GM21786 (cell line): ENCODE measurements around the gene ZNRD2.

Experiments
- ATAC-seq: cut with Tn5 transposase; IDR thresholded peaks from one replicate; pipeline ENCODE4 v1.9.1; 2021; ENCODE audit not compliant: unreplicated experiment

ZNRD2 gene

DNA sequence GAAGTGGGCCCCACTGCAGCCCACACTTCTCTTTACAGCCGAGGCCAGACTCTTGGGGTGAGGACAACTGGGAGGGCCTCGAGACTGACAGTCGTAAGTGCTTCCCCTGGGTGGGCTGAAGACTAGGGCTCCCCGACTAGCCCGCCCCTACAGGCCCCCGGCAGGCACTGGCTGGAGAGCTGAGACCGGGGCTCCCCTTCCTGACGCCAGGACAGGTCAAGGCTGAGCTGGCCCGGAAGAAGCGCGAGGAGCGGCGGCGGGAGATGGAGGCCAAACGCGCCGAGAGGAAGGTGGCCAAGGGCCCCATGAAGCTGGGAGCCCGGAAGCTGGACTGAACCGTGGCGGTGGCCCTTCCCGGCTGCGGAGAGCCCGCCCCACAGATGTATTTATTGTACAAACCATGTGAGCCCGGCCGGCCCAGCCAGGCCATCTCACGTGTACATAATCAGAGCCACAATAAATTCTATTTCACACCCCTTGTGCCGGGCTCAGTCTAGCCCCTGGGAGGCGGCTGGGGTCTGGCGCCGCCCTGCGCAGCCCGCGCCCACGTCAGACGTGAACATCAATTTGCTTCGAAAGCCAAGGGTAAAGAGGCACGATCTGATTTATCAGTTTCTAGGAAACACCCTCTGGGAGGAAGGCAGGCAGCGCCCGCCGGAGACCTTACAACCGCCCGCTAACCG lies 31.9 kb upstream of the ZNRD2 start:
- no peak for ATAC-seq

DNA sequence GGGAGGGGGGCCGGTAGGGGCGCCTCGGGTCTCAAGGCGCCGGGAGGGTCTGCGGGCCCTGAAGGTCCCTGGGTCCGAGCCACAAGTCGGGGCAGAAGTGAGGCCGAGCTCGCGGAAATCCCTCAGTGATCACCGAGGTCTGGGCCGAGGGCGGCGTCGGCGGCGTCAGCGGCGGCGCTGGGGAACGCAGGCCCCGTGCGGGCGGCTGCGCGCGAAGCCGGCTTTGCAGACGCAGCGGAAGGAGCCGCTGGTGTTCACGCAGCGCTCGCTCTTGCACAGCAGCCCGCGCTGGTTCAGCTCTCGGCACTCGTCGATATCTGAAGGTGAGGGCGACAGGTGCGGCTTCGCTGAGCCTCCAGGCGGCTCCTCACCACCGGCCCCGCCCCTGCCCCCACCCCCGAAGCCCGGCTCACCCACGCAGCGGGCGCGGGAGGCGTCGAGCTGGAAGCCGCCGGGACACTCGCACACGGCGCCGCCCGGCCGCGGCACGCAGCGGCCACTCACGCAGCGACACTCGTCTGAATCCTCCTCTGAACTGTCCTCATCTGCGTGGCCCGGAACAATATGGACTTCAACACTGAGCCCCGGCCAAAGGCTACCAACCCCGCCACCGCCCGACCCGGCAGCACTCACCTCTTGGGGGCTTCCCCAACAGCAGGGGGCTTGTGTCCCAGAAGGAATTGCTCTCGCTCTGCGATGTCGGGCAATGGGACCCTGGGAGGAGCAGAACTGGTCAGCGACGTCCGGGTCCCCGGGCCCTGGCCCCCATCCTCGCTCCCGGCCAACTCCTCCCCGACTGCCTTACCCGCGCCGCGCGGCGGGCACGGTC lies 31.1 kb upstream of the ZNRD2 start:
- no peak for ATAC-seq

DNA sequence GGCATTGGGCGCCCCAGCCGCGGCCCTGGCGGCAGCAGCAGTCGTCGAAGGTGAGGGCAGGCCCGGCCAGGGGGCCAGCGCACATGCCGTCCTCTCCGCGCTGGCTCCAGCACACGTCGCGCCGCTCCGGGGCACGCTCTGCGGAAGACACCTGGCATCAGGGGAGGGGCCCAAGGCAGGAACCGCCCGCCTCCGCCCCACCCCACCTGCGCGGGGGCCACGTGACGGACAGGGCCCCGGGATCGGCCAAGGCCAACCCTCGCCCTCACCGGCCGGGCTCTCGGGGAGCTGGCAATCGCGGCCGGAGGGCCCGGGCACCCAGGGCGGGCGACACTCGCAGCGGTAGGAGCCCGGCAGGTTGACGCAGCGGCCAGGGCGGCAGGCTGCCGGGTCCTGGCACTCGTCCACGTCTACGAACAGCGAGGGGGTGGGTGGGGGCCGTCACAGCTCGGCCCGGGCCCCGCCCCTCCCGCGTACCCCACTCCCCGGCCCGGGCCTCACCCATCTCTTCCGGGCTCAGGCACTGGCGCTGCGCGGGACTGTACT lies 30.5 kb upstream of the ZNRD2 start:
- ATAC-seq = peak; percentile 39

DNA sequence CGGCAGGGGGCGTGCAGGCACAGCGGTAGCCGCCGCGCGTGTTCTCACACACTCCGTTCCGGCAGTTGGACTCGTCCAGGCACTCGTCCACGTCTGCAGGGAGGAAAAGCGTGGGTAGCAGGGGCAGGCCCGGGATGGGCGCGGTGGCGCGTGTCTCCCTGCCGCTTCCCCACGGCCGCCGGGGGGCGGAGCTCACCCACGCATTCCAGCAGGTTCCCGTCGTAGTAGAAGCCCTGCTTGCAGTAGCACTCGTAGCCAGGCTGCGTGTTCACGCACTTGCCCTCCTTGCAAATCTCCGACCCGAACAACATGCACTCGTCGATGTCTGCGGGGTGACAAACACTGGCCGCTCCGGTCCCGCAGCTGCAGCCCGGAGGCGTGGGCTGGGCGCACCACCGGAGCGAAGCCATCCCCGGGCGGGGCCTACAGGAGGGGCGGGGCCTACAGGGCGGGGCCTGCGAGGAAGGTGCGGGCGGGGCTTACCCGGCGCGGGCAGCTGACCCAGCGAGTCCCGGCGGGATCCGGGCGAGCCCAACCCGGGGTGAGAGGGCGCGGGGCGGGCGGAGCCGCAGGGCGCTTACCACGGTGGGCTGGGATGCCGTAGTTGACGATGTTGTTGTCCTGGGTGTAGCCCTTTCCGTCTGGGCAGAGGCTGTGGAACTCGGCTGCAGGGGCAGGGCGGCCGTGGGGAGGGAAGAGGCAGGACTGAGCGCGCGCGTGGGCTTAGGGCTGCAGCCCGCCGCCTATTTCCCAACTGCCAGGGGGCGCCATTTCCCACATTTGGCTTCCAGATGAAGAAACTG lies 29.8 kb upstream of the ZNRD2 start:
- peak; percentile 63 for ATAC-seq

DNA sequence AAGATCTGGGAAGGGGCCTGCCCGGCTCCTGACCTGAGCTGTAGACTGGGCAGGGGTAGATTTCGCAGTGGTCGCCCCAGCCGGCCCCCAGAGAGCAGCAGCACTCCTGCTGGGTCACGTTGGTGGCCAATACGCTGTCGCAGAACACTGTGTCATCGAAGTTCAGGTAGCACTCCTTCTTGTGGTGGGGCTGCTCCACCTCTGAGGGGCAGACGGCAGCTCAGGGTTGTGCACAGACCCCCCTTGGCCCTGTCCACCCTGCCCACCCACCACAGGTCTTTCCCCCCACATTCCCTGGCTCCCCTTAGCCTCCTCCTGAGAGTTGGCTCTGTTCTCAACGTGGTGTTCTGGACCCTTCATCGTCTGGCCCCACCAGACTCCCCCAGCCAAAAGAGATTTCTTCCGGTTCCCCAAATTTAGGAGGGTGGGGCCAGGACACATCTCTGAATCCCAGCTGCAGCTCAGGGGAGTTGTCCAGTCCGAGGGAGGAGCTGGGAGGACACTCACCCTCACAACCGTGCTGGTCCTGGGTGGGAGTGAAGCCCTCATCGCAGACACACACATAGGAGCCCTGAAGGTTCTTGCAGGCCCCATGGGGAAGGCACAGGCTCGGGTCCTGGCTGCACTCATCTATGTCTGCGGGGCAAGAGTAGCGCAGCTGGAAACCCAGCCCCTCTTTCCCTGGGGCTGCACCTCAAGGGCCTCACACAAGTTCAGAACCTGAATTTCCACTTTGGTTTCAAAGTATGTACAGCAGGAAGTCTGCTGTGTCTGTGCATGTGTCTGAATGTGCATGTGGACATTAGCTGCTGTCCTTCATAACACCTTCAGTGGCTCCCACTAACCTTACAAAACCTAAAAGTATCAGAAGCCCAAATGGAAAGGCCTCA lies 28.9 kb upstream of the ZNRD2 start:
- no peak for ATAC-seq

DNA sequence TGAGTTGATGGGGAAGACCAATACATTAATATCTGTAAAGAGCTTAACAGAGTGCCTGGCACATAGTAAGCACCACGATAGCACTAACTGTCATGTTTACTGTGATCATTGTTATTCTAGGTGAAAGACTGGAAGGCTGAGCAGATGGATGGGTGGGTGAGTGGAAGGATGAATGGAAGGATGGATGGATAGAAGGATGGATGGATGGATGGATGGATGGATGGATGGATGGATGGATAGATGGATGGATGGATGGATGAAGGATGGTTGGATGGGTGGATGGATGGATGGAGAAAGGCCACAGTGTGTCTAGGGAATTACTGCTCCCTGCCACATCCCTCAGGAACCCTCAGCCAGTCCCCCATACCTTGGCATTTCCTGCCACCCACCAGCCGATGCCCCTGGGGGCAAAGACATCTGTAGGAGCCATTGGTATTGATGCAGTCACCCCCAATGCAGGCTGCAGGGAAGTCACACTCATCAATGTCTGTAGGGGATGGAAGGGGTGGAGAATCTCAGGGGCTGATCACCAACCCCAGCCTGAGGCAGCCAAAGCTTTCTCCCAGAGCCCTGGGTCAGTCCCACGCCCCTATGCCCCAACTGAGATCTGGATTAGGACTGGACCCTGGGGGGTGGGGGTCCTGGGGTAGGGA lies 27.4 kb upstream of the ZNRD2 start:
- ATAC-seq = no peak

DNA sequence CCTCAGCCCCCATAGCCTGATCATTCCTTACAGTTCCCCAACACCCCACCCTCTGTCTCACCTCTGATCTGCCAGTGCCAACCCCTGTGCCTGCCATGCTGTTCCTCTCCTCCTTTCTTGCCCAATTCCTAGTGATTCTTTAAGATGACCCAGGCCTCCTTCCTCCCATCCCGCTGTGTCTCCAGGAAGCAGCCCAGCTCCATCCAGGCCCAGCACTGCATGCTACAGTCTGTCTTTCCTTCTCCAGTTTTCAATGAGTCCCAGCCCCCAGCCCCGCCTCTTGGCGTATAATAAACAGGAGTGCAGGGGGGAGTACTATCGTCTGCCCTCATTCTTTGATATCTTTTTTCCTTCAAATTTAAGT lies 24.4 kb upstream of the ZNRD2 start:
- no peak for ATAC-seq

DNA sequence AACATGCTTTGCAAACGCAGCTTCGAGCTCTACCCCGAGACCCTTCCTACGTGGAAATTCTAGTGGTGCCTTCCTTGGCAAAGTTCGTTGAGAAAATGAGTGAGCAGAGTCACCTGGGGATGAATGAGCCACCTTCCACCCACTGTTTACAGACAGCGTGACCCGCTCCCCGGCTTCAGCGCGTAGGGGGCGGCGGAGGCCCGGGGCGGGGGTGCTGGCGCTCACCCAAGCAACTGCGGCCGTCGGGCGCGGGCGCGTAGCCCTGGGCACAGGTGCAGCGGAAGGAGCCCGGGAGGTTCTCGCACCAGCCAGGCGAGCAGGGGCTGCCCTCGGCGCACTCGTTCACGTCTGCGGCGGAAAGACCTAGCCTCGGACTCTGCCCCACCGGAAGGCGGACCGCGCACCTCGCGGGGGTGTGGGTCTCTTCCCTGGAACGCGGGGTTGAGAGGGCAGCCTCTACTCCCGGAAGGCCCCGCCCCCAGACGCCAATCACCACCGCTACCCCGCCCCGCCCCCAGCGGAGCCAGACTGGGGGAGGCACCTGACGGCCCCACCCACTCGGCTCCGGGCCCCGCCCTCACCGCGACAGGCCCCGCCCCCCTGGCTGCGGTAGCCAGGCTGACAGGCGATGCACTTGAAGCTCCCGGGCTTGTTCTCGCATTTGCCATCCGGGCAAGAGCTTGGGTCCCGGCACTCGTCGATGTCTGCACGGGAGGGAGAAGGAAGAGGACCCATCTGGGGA lies 23.9 kb upstream of the ZNRD2 start:
- peak; percentile 63 for ATAC-seq

DNA sequence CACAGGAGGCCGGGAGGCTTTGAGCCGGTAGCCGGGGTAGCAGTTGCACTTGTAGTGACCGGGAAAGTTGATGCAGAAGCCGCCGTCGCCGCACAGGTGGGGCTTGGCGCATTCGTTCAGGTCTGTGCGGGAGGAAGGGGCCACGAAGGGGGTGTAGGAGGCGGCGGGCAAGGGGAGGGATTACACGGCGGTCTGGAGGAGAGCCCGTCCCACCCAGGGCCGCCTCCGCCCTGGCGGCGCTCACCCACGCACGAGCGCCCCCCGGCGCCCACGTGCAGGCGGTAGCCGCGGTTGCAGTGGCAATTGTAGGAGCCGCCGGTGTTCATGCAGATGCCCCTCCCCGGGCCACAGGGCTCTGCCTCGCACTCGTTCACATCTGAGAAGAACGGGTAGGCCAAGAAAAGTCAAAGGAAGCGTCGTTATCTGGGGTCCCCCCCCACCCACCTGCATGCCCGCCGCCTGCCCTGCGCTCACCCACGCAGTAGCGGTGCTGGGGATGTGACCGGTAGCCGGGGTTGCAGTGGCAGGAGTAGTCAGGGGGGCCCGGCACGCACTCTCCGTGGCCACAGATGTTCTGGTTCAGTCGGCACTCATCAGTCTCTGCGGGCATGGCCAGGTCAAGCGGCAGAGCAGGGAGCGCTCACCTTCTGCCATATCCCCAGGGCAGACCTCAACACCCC lies 22.7 kb upstream of the ZNRD2 start:
- ATAC-seq = no peak

DNA sequence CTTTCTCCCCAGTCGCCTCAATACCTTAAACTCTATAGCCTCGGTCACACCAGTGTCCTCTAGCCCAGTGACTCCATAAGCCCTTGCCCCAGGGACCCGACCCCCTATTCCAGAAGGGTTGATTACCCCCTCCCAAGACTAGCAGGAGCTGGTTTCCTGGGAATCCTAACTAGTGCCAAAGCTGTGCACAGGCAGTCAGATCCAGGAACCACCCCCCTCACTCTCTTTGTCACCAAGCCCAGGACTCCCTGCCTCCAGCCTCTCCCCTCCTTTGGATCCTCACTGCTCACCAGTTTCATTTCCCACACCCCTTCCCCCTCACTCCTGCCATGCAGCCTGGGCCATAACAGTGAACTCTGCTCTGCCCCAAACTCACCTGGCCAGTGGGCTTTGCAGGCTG lies 21.9 kb upstream of the ZNRD2 start:
- ATAC-seq = no peak

DNA sequence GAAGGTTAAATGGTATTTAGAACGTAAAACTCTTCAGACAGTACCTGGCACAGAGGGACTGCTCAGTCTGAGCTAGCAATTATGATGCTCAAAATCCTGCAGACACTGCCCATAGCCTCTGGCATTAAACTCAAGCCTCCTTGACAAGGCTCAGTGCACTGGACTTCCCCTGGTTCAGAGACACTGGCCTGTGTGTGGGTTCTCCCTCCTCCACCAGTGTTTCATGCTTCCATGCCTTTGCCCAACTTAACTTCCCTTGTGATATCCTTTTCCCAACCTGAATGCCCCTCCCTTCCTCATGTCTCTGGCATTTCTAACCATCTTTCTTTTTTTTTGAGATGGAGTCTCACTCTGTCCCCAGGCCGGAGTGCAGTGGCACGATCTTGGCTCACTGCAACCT lies 21.2 kb upstream of the ZNRD2 start:
- no peak for ATAC-seq

DNA sequence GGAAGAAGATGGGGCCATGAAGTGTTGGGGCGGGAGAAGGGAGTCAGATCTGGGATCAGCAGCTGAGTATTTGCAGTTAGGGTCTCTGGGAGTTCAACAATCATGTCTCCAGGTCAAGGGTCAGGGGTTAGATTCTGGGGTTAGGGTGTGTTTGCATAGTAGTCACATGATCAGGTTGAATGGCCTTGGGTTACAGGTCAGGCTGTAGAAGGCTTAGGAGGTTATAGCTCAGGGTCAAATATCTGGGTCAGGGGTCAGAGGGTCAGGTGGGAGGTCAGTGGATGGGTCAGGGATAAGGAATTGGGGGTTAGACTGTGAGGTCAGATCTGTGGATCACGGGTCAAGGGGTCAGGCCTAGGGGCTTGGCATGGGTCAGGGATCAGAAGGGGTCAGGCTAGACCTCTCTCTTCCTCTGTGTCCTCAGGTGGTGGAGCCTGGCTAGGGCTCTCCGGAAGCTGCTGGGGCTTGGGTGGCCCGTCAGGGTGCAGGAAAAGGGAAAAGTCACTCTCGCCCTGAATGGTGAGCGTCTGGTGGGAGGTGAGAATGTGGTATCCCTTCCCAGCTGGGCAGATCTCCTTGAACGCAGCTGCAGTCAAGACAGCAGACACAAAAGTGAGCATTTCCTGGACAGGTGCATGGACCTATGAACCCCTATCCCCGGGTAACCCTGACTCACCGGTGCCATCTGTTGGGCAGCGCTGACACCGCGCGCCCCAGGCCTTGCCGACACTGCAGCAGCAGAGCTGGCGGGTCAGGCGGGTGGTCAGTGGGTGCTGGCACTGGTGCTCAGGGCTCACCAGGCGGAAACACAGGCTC lies 18.5 kb upstream of the ZNRD2 start:
- ATAC-seq = no peak

DNA sequence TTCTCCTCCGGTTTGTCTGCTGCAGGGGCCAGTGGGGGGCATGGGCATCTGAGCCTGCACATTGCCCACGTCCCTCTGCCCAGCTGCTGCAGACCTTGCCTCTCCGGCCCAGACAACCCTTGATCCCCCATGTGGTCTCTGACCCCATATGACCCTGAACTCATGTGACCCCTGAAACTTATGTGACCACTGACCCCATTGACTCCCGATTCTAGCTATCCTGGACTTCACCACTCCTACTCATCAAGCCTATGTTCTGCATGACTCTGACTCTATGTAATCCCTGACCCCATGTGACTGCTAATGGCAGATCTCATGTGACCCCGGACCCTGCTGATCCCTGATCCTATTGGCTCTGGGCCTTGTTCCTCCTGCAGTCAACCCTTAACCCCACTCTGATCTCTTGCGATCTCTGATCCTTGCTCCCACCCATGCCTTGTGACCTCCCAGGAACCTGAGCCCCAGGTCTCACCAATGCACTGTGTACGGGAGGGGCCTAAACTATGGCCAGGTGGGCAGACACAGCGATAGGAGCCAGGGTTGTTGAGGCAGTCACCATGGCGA lies 17.8 kb upstream of the ZNRD2 start:
- ATAC-seq = no peak

DNA sequence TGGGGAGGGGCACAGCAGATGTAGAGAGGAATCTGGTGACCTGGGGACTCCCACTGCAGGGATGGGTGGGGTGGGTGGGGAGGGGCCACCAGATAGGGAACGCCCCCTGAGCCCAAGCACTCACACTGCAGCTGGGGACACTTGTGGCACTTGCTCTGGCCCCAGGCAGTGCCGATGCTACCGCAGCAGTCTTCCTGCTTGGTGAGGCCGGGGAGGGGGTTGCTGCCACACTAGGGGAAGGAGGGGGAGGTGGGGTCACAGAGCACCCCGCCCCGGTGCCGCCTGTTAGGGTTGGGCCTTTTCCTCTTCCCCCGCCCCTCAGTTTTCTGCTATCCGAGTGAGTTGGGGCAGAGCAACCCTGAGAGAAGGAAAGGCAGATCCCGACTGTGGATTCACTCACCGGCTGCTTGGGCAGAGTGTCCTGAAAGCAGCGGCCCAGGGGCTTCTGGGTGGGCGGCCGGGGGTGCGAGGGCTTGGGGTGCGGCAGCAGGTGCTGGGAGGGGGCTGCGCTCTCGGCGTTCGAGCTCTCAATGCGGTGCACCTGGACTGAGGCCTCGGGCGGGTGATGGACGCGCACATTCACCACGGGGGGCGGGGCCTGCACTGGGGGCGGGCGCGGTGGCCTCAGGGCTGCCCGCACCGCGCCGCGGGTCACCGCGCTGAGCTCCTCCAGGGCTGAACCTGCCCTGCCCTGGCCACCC lies 16.8 kb upstream of the ZNRD2 start:
- no peak for ATAC-seq

DNA sequence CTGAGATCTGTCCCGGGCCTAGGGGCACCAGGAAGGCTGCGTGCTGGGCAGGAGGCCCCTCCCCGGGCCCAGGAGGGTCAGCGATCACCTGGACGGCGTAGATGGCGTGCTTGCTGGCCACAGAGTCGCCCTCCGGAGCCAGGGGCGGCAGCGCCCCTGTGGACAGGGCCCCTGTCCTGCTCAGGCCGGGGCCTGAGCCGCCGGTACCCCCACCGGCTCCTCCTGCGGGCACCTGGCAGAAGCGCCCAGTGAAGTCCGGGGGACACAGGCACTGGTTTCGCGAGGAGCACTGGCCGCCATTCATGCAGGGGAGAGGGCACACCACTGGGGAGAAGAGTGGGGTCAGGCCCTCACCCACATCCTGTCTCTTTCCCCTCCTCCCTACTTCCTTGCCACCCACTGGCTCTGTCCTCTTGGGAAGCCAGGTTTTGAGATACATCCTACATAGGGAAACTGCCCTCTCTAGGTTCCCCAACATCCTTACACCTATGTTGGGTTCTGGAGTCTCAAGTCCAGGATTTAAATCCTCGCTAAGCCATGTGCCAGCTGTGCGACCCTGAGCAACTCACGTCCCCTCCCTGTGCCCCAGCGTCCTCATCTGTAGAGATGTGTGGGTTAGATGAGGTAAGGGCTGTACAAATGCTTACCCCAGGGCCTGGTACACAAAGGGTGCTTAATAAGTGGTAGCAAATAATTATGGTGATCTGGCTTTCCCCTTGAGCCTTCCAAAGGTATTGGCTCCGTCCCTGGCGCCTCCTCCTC lies 16.0 kb upstream of the ZNRD2 start:
- ATAC-seq = no peak

DNA sequence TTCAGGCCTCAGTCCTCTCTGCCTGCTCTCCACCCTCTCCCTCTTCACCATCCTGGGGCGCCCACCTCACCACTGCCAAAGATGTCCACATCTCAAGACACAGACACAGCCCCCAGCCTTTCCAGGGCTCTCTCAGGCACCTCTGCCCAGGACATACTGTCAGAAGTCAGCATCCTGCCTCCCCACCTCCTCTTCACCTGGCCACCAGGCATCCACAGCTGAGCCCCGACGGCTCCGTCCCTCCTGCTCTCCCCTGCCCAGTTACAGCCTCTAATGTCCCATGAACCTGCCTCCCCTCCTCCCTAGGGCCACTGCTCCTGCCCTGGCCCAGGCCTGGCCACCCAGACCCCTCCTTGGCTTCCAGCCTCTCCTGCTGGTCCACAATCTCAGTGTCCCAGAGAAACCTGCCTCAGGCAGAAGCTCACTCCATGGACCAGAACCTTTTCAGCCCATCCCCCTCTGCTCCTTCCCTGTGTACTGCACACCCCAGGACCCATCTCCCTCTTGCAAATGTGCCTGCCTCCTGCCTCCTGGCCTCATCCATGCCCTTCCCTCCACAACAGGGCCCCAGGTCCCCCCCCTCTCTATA lies 15.3 kb upstream of the ZNRD2 start:
- no peak for ATAC-seq
